Calu3 (cell line): ENCODE measurements around the gene ILDR1. TPM values are rescaled to one million over a fixed set of nuclear protein-coding genes. Genes with fewer than 3 reads are reported as not detected.

ENCODE experiments used
- BruUV-seq: library from RNA; stranded (reverse); fragments of 400-500 nt; replicated peaks from 2 replicates; lab custom pipeline; 2021; lab: Mats Ljungman, UMichigan
- CTCF ChIA-PET: fragments of 300-600 bp; sonication (Branson Sonifier 250); formaldehyde crosslinking; loops from one replicate; lab custom pipeline; 2022; ENCODE audit warnings: antibody characterized with exemption; lab: Charles Lee
- DNase-seq: peaks from one replicate; pipeline ENCODE4 v3.0.0; 2022
- H3K27ac Mint-ChIP-seq: one replicate; pipeline ENCODE4 v1.8.0; 2022; ENCODE audit warnings: mixed read lengths; ENCODE audit not compliant: unreplicated experiment
- H3K27me3 Mint-ChIP-seq: one replicate; pipeline ENCODE4 v1.8.0; 2022; ENCODE audit warnings: mixed read lengths; ENCODE audit not compliant: unreplicated experiment
- H3K36me3 Mint-ChIP-seq: one replicate; pipeline ENCODE4 v1.8.0; 2022; ENCODE audit warnings: mild to moderate bottlenecking, moderate library complexity, mixed read lengths; ENCODE audit not compliant: insufficient read depth, unreplicated experiment
- H3K4me1 Mint-ChIP-seq: one replicate; pipeline ENCODE4 v1.8.0; 2022; ENCODE audit warnings: mild to moderate bottlenecking, low read depth, mixed read lengths; ENCODE audit not compliant: unreplicated experiment
- H3K4me3 Mint-ChIP-seq: one replicate; pipeline ENCODE4 v1.8.0; 2022; ENCODE audit warnings: mild to moderate bottlenecking, low read depth, moderate library complexity, mixed read lengths; ENCODE audit not compliant: unreplicated experiment
- H3K9me3 Mint-ChIP-seq: one replicate; pipeline ENCODE4 v1.8.0; 2022; ENCODE audit warnings: low read depth, mixed read lengths; ENCODE audit not compliant: unreplicated experiment
- intact Hi-C: fragments of 100-400 bp; cut with micrococcal nuclease; formaldehyde crosslinking; loops from one replicate; pipeline ENCODE4 v1.10.0; 2022; ENCODE audit not compliant: unreplicated experiment
- total RNA-seq: library from RNA; stranded (reverse); gene quantifications from 2 replicates; pipeline ENCODE4 v1.2.3, GENCODE V29; 2022
- TF ChIP-seq, protein P1 (sequence below): fragments of 200-600 bp; IDR thresholded peaks from one replicate; pipeline ENCODE4 v1.8.0; 2022; ENCODE audit warnings: antibody characterized with exemption; ENCODE audit not compliant: unreplicated experiment

ILDR1 gene
- total RNA-seq, 1 experiment from 2014 or later = 15.7 TPM

- H3K9me3 Mint-ChIP-seq = no peaks in the 10 kb centered on the region
- intact Hi-C loops = no loop called here
- H3K4me1 Mint-ChIP-seq = peaks cover 7% of the 10 kb centered on the region
- TF ChIP-seq, protein P1, sequence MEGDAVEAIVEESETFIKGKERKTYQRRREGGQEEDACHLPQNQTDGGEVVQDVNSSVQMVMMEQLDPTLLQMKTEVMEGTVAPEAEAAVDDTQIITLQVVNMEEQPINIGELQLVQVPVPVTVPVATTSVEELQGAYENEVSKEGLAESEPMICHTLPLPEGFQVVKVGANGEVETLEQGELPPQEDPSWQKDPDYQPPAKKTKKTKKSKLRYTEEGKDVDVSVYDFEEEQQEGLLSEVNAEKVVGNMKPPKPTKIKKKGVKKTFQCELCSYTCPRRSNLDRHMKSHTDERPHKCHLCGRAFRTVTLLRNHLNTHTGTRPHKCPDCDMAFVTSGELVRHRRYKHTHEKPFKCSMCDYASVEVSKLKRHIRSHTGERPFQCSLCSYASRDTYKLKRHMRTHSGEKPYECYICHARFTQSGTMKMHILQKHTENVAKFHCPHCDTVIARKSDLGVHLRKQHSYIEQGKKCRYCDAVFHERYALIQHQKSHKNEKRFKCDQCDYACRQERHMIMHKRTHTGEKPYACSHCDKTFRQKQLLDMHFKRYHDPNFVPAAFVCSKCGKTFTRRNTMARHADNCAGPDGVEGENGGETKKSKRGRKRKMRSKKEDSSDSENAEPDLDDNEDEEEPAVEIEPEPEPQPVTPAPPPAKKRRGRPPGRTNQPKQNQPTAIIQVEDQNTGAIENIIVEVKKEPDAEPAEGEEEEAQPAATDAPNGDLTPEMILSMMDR = no peak
- no peak overlapping the region for H3K27ac Mint-ChIP-seq
- no peak for DNase-seq
- no peaks in the 10 kb centered on the region for H3K36me3 Mint-ChIP-seq
- BruUV-seq = no TSS peak
- H3K4me3 Mint-ChIP-seq = no peak overlapping the region
- H3K27me3 Mint-ChIP-seq = no peaks in the 10 kb centered on the region
- CTCF ChIA-PET = no interaction called here
These were observed 47.4 kb downstream of the ILDR1 start for GRCh38 chr3:121974601-121975111.

DNA sequence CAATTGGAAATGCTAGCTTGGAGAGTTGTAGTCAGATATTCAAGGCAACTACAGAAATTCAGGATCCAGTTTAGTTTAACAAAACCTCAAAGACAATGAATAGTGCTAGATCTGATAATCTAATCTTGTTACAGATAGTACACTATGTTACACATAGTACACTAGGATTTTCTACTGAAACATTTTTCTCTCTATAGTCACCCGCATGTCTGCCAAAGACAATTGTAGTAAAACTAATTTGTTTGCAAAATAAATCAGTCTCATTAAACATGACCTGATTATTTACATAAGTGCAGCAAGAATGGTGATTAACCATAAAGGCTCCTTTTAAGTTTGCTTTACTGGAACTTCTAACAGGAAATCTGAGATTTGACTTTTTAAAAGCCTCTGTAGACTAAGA, 52.0 kb downstream of the ILDR1 start:
- Mint-ChIP-seq H3K27me3 (no peaks in the 10 kb centered on the region), H3K27ac (no peak overlapping the region), H3K4me1 (no peaks in the 10 kb centered on the region), H3K9me3 (no peaks in the 10 kb centered on the region), H3K36me3 (no peaks in the 10 kb centered on the region), H3K4me3 (no peak overlapping the region)
- intact Hi-C loops = no loop called here
- CTCF ChIA-PET = interaction anchor here (0.6 kb wide), 1 partner anchor 67 kb away, joined by 3 read pairs; no protein-coding TSS in a partner anchor
- no TSS peak for BruUV-seq
- TF ChIP-seq, protein P1 = no peak
- DNase-seq = no peak

DNA sequence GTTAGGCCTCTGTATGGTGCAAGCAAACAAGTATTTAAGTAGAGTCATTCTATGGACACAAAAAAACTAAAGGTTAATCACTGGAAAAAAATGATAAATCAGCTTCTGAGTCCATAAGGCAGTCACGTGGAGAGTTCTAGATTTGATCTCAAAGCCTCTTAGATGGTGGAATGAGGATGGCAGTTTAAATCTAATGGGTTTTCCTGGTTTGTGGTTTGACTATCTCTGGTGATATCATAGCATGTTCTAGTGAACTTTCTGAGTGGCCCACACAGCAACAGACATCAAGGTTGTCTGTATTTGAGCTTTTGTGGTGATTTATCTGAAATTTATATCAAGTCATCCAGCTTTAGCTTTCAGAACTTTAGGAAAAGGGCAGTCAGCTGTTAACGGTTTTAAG, 52.4 kb downstream of the ILDR1 start:
- DNase-seq = no peak
- no peaks in the 10 kb centered on the region for H3K4me1 Mint-ChIP-seq
- no peaks in the 10 kb centered on the region for H3K27me3 Mint-ChIP-seq
- BruUV-seq = no TSS peak
- no peak overlapping the region for H3K4me3 Mint-ChIP-seq
- CTCF ChIA-PET = interaction anchor here (0.6 kb wide), 1 partner anchor 67 kb away, joined by 3 read pairs; no protein-coding TSS in a partner anchor
- H3K27ac Mint-ChIP-seq = no peak overlapping the region
- no peaks in the 10 kb centered on the region for H3K9me3 Mint-ChIP-seq
- TF ChIP-seq, protein P1 = no peak
- intact Hi-C loops = no loop called here
- H3K36me3 Mint-ChIP-seq = no peaks in the 10 kb centered on the region

DNA sequence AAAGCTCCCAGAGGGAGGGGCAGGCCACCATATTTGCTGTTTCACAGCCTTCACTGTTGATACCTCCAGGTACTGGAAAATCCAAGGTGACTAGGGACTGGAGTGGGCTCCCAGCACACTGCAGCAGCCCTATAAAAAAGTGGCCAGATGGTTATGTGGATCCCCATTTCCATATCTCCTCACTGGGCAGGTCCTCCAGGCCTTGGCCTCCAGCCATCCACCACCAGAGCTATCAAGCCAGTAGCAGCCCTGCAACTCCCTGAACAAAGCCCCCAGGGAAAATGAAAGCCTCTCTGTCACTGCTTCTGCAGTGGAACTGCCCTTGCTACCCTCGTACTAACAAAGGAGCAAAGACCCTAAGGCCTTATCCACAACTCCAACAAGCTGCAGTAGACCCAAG, 58.4 kb downstream of the ILDR1 start:
- Mint-ChIP-seq H3K4me1 (no peaks in the 10 kb centered on the region), H3K4me3 (no peak overlapping the region), H3K36me3 (no peaks in the 10 kb centered on the region), H3K27me3 (no peaks in the 10 kb centered on the region), H3K9me3 (no peaks in the 10 kb centered on the region), H3K27ac (no peak overlapping the region)
- CTCF ChIA-PET = interaction anchor here (0.5 kb wide), 1 partner anchor 12 kb away, joined by 4 read pairs; no protein-coding TSS in a partner anchor
- BruUV-seq = no TSS peak
- intact Hi-C loops = no loop called here
- TF ChIP-seq, protein P1 = no peak
- DNase-seq = no peak
